Neural crest cell (in vitro differentiated cells): ENCODE results near the gene B4GALT1. TPM values are rescaled to one million over a fixed set of nuclear protein-coding genes. Genes with fewer than 3 reads are reported as not detected.

Source experiments
- DNase-seq: peaks from one replicate; pipeline ENCODE4 v3.0.0; 2021; ENCODE audit warnings: low read depth, mixed read lengths, low spot score
- H3K27ac Mint-ChIP-seq: one replicate; pipeline ENCODE4 v1.8.0; 2021; ENCODE audit warnings: mild to moderate bottlenecking, mixed read lengths; ENCODE audit not compliant: unreplicated experiment
- H3K27me3 Mint-ChIP-seq: 2 replicates; pipeline ENCODE4 v1.8.0; 2021; ENCODE audit warnings: low read depth, mild to moderate bottlenecking, mixed read lengths
- H3K36me3 Mint-ChIP-seq: 2 replicates; pipeline ENCODE4 v1.8.0; 2021; ENCODE audit warnings: low read depth, mild to moderate bottlenecking, mixed read lengths
- H3K4me1 Mint-ChIP-seq: 2 replicates; pipeline ENCODE4 v1.8.0; 2021; ENCODE audit warnings: mixed read lengths
- H3K4me3 Mint-ChIP-seq: one replicate; pipeline ENCODE4 v1.8.0; 2021; ENCODE audit warnings: mild to moderate bottlenecking, mixed read lengths
- H3K9me3 Mint-ChIP-seq: 2 replicates; pipeline ENCODE4 v1.8.0; 2021; ENCODE audit warnings: mixed read lengths
- CTCF ChIP-seq: fragments of 200-600 bp; sonication (generic); conservative IDR thresholded peaks from 2 replicates; pipeline ENCODE4 v1.5.0; 2021; ENCODE audit warnings: antibody characterized with exemption, mild to moderate bottlenecking
- total RNA-seq: library from RNA; stranded (reverse); gene quantifications from 2 replicates; pipeline ENCODE4 v1.2.1, GENCODE V29; 2021

B4GALT1 gene
- total RNA-seq, 1 donor from 2014 or later: 17.9 TPM

- Mint-ChIP-seq H3K4me1 (no peaks in the 10 kb centered on the region), H3K4me3 (no peak overlapping the region), H3K36me3 (no peaks in the 10 kb centered on the region), H3K27me3 (no peaks in the 10 kb centered on the region), H3K27ac (no peak overlapping the region), H3K9me3 (no peaks in the 10 kb centered on the region)
- no peak for TF ChIP-seq CTCF
- no peak for DNase-seq
Measured at GRCh38 chr9:33117796-33118195, 49.3 kb downstream of the B4GALT1 start.

- no peak for TF ChIP-seq CTCF
- no peaks in the 10 kb centered on the region for H3K27me3 Mint-ChIP-seq
- H3K27ac Mint-ChIP-seq: no peak overlapping the region
- no peaks in the 10 kb centered on the region for H3K9me3 Mint-ChIP-seq
- H3K4me3 Mint-ChIP-seq: no peak overlapping the region
- H3K36me3 Mint-ChIP-seq: no peaks in the 10 kb centered on the region
- H3K4me1 Mint-ChIP-seq: no peaks in the 10 kb centered on the region
- no peak for DNase-seq
Measured at GRCh38 chr9:33117306-33117705, 49.8 kb downstream of the B4GALT1 start.

- Mint-ChIP-seq H3K27me3 (no peaks in the 10 kb centered on the region), H3K9me3 (no peaks in the 10 kb centered on the region), H3K4me1 (no peaks in the 10 kb centered on the region), H3K4me3 (no peak overlapping the region), H3K27ac (no peak overlapping the region), H3K36me3 (no peaks in the 10 kb centered on the region)
- no peak for TF ChIP-seq CTCF
- no peak for DNase-seq
Measured at GRCh38 chr9:33116860-33117259, 50.3 kb downstream of the B4GALT1 start.

- Mint-ChIP-seq H3K9me3 (no peaks in the 10 kb centered on the region), H3K4me1 (no peaks in the 10 kb centered on the region), H3K27ac (no peak overlapping the region), H3K4me3 (no peak overlapping the region), H3K36me3 (no peaks in the 10 kb centered on the region), H3K27me3 (no peaks in the 10 kb centered on the region)
- DNase-seq: no peak
- no peak for TF ChIP-seq CTCF
Measured at GRCh38 chr9:33114746-33115145, 52.4 kb downstream of the B4GALT1 start.

GRCh38 chr9:33113799-33114547 is 53.2 kb downstream of the B4GALT1 start:
- no peaks in the 10 kb centered on the region for H3K36me3 Mint-ChIP-seq

More at GRCh38 chr9:33113799-33114547, 53.2 kb downstream of the B4GALT1 start:
- TF ChIP-seq CTCF: no peak
- Mint-ChIP-seq H3K27me3 (no peaks in the 10 kb centered on the region), H3K27ac (no peak overlapping the region), H3K9me3 (no peaks in the 10 kb centered on the region), H3K4me1 (no peaks in the 10 kb centered on the region), H3K4me3 (no peak overlapping the region)
- no peak for DNase-seq
